T-helper 17 cell (primary cell): Measurements from ENCODE around the gene WNT10A. TPM values are rescaled to one million over a fixed set of nuclear protein-coding genes. Genes with fewer than 3 reads are reported as not detected.

Source experiments
- ATAC-seq: fragments of 150-1000 bp; cut with Tn5 transposase; 2 replicates; pipeline ENCODE4 v1.10.0; 2021; ENCODE audit warnings: mild to moderate bottlenecking, moderate library complexity
- DNase-seq, 3 donors: peaks; one replicate each; pipeline versions ENCODE4 v3.0.0 to v3.0.0-alpha.2; 2020 to 2021
- H3K9me3 ChIP-seq: one replicate; pipeline ENCODE4 v1.7.0; 2013; ENCODE audit warnings: low read length, mild to moderate bottlenecking; ENCODE audit not compliant: control insufficient read depth, poor library complexity, severe bottlenecking
- H3K27ac Mint-ChIP-seq: one replicate; pipeline ENCODE4 v1.8.0; 2022; ENCODE audit warnings: mild to moderate bottlenecking, moderate library complexity, mixed read lengths
- H3K27me3 Mint-ChIP-seq: one replicate; pipeline ENCODE4 v1.8.0; 2022; ENCODE audit warnings: mixed read lengths
- H3K36me3 Mint-ChIP-seq: one replicate; pipeline ENCODE4 v1.8.0; 2022; ENCODE audit warnings: low read depth, mixed read lengths
- H3K4me1 Mint-ChIP-seq: one replicate; pipeline ENCODE4 v1.8.0; 2022; ENCODE audit warnings: mild to moderate bottlenecking, mixed read lengths
- H3K4me3 Mint-ChIP-seq: one replicate; pipeline ENCODE4 v1.8.0; 2022; ENCODE audit warnings: mild to moderate bottlenecking, moderate library complexity, mixed read lengths
- total RNA-seq, 4 donors: library from RNA in 2 of 4; stranded (reverse) in 2 of 4; gene quantifications; one replicate each; pipeline ENCODE4 v1.2.3 and lab custom pipeline; 2022 to 2026

Gene WNT10A
- total RNA-seq, 2 donors from 2014 or later, result 5.5 to 14.4 TPM

- Mint-ChIP-seq H3K36me3 (peaks cover 15% of the 10 kb centered on the region), H3K4me3 (peak overlapping the region; percentile 91), H3K27ac (no peak overlapping the region), H3K27me3 (peaks cover 89% of the 10 kb centered on the region), H3K4me1 (peaks cover 17% of the 10 kb centered on the region)
- ATAC-seq (no peak), DNase-seq (no peak)
- no peaks in the 10 kb centered on the region for H3K9me3 ChIP-seq
Measured at GRCh38 chr2:218859988-218860831, 20.4 kb upstream of the WNT10A start.

- peaks cover 14% of the 10 kb centered on the region for H3K36me3 Mint-ChIP-seq
- H3K4me3 Mint-ChIP-seq, result peak overlapping the region; percentile 28
- H3K9me3 ChIP-seq, result no peaks in the 10 kb centered on the region
- peaks cover 84% of the 10 kb centered on the region for H3K27me3 Mint-ChIP-seq
- H3K4me1 Mint-ChIP-seq, result peaks cover 17% of the 10 kb centered on the region
- no peak overlapping the region for H3K27ac Mint-ChIP-seq
- no peak for DNase-seq
- ATAC-seq, result peak; percentile 29
Measured at GRCh38 chr2:218860950-218861381, 19.7 kb upstream of the WNT10A start.

GRCh38 chr2:218861645-218862318 is 18.9 kb upstream of the WNT10A start:
- H3K9me3 ChIP-seq, result no peaks in the 10 kb centered on the region
- Mint-ChIP-seq H3K27me3 (peaks cover 84% of the 10 kb centered on the region), H3K4me3 (peak overlapping the region; percentile 59), H3K27ac (no peak overlapping the region), H3K36me3 (peaks cover 14% of the 10 kb centered on the region), H3K4me1 (peaks cover 14% of the 10 kb centered on the region)
- ATAC-seq, result no peak
- no peak for DNase-seq

- H3K4me3 Mint-ChIP-seq, result no peak overlapping the region
- H3K36me3 Mint-ChIP-seq, result peaks cover 14% of the 10 kb centered on the region
- no peaks in the 10 kb centered on the region for H3K9me3 ChIP-seq
- peaks cover 83% of the 10 kb centered on the region for H3K27me3 Mint-ChIP-seq
- ATAC-seq, result no peak
- no peak overlapping the region for H3K27ac Mint-ChIP-seq
- H3K4me1 Mint-ChIP-seq, result peaks cover 14% of the 10 kb centered on the region
- no peak for DNase-seq
Measured at GRCh38 chr2:218863021-218863520, 17.6 kb upstream of the WNT10A start.

- Mint-ChIP-seq H3K27ac (no peak overlapping the region), H3K4me3 (no peak overlapping the region), H3K27me3 (peaks cover 83% of the 10 kb centered on the region), H3K36me3 (peaks cover 11% of the 10 kb centered on the region), H3K4me1 (peaks cover 10% of the 10 kb centered on the region)
- ATAC-seq (no peak), DNase-seq (no peak)
- no peaks in the 10 kb centered on the region for H3K9me3 ChIP-seq
Measured at GRCh38 chr2:218865396-218865795, 15.3 kb upstream of the WNT10A start.

- no peak overlapping the region for H3K4me3 Mint-ChIP-seq
- H3K9me3 ChIP-seq, result no peaks in the 10 kb centered on the region
- peaks cover 79% of the 10 kb centered on the region for H3K27me3 Mint-ChIP-seq
- H3K27ac Mint-ChIP-seq, result no peak overlapping the region
- ATAC-seq (no peak), DNase-seq (no peak)
- peaks cover 10% of the 10 kb centered on the region for H3K4me1 Mint-ChIP-seq
- peaks cover 11% of the 10 kb centered on the region for H3K36me3 Mint-ChIP-seq
Measured at GRCh38 chr2:218865999-218866398, 14.7 kb upstream of the WNT10A start.

GRCh38 chr2:218867900-218868299 is 12.8 kb upstream of the WNT10A start:
- no peak for DNase-seq
- Mint-ChIP-seq H3K4me1 (peaks cover 14% of the 10 kb centered on the region), H3K27me3 (peaks cover 80% of the 10 kb centered on the region), H3K27ac (no peak overlapping the region), H3K4me3 (no peak overlapping the region), H3K36me3 (peaks cover 13% of the 10 kb centered on the region)
- ATAC-seq, result no peak
- H3K9me3 ChIP-seq, result no peaks in the 10 kb centered on the region

GRCh38 chr2:218869064-218869463 is 11.6 kb upstream of the WNT10A start:
- H3K9me3 ChIP-seq, result no peaks in the 10 kb centered on the region
- peaks cover 73% of the 10 kb centered on the region for H3K27me3 Mint-ChIP-seq
- ATAC-seq (no peak), DNase-seq (no peak)
- H3K4me1 Mint-ChIP-seq, result peaks cover 18% of the 10 kb centered on the region
- no peak overlapping the region for H3K4me3 Mint-ChIP-seq
- peaks cover 11% of the 10 kb centered on the region for H3K36me3 Mint-ChIP-seq
- no peak overlapping the region for H3K27ac Mint-ChIP-seq

GRCh38 chr2:218870984-218871344 is 9.7 kb upstream of the WNT10A start:
- ATAC-seq, result no peak
- H3K27ac Mint-ChIP-seq, result no peak overlapping the region
- H3K27me3 Mint-ChIP-seq, result peaks cover 70% of the 10 kb centered on the region

GRCh38 chr2:218871345-218872302 is 9.0 kb upstream of the WNT10A start:
- no peaks in the 10 kb centered on the region for H3K9me3 ChIP-seq
- Mint-ChIP-seq H3K4me1 (peaks cover 20% of the 10 kb centered on the region), H3K27ac (peak overlapping the region; percentile 19), H3K36me3 (peaks cover 12% of the 10 kb centered on the region), H3K4me3 (peak overlapping the region; percentile 94), H3K27me3 (peaks cover 67% of the 10 kb centered on the region)
- DNase-seq, result no peak
- ATAC-seq, result peak; percentile 55

More at GRCh38 chr2:218870984-218871344, 9.7 kb upstream of the WNT10A start:
- Mint-ChIP-seq H3K36me3 (peaks cover 10% of the 10 kb centered on the region), H3K4me1 (peaks cover 18% of the 10 kb centered on the region), H3K4me3 (peak overlapping the region; percentile 94)
- H3K9me3 ChIP-seq, result no peaks in the 10 kb centered on the region
- no peak for DNase-seq

GRCh38 chr2:218872645-218873358 is 7.8 kb upstream of the WNT10A start:
- Mint-ChIP-seq H3K27me3 (peaks cover 59% of the 10 kb centered on the region), H3K4me3 (peak overlapping the region; percentile 94), H3K4me1 (peaks cover 25% of the 10 kb centered on the region), H3K27ac (no peak overlapping the region), H3K36me3 (peaks cover 12% of the 10 kb centered on the region)
- H3K9me3 ChIP-seq, result no peaks in the 10 kb centered on the region
- no peak for DNase-seq
- no peak for ATAC-seq
